Ovary (tissue), 9 donors: ENCODE results near the gene DECR2. TPM values are rescaled to one million over a fixed set of nuclear protein-coding genes. Genes with fewer than 3 reads are reported as not detected.

ENCODE experiments used
- DNase-seq, 5 donors: peaks; one replicate each; pipeline ENCODE4 v3.0.0-alpha.2; 2019 to 2020
- H3K27ac ChIP-seq, 2 donors: fragments of 200-600 bp; one replicate each; pipeline versions ENCODE4 v1.5.1 to v1.8.0; 2019 to 2022
- H3K27me3 ChIP-seq: fragments of 200-600 bp; one replicate; pipeline ENCODE4 v1.8.0; 2022
- H3K36me3 ChIP-seq: fragments of 200-600 bp; sonication (generic); one replicate; pipeline ENCODE4 v1.5.1; 2019
- H3K4me1 ChIP-seq: one replicate; pipeline ENCODE4 v1.8.1; 2013; ENCODE audit warnings: mild to moderate bottlenecking, moderate library complexity; ENCODE audit not compliant: insufficient read depth
- H3K4me3 ChIP-seq: fragments of 200-600 bp; sonication (generic); one replicate; pipeline ENCODE4 v1.5.1; 2017
- H3K9me3 ChIP-seq, 2 donors: fragments of 200-600 bp in 1 of 2; sonication (generic) in 1 of 2; one replicate each; pipeline versions ENCODE4 v1.5.1 to v1.8.1; 2013 to 2019; ENCODE audit warnings: mild to moderate bottlenecking in 1 of 2, moderate library complexity in 1 of 2
- CTCF ChIP-seq, 3 donors: fragments of 450-650 bp in 2 of 3; fragments of 200-600 bp in 1 of 3; IDR thresholded peaks; one replicate each; pipeline versions ENCODE4 v1.5.1 to v1.8.0; 2016 to 2022; ENCODE audit warnings: antibody characterized with exemption in 3 of 3, mild to moderate bottlenecking in 1 of 3
- EP300 ChIP-seq: sonication (generic); formaldehyde crosslinking; IDR thresholded peaks from one replicate; pipeline ENCODE4 v1.6.1; 2017; ENCODE audit warnings: antibody characterized with exemption
- POLR2A ChIP-seq: fragments of 450-650 bp; IDR thresholded peaks from one replicate; pipeline ENCODE4 v1.6.1; 2017; ENCODE audit warnings: antibody characterized with exemption, mild to moderate bottlenecking, moderate library complexity
- WGBS, 3 donors: extraction: QIAGEN DNeasy Blood & Tissue Kit in 1 of 3; methylation state at CpG; one replicate each; pipeline versions ENCODE4 v1.1.5 to v1.1.7; 2013 to 2017; 5-methylcytosine and 5-hydroxymethylcytosine counted together
- intact Hi-C, 4 donors: fragments of 100-400 bp; cut with DNase I; formaldehyde crosslinking; loops; one replicate each; pipeline versions ENCODE4 v1.11.0 to v1.15.1; 2022 to 2023
- polyA plus RNA-seq, 2 donors: library from polyadenylated mRNA; stranded (reverse); fragments of 200-250 nt in 1 of 2; fragments of 350-450 nt in 1 of 2; fragmentation: Illumina TruSeq in 1 of 2; extraction: RNeasy Lipid Tissue Mini Kit (QIAGEN cat#74804) in 1 of 2; gene quantifications; one replicate each; pipeline ENCODE4 v1.2.3, GENCODE V29; 2013 to 2014
- total RNA-seq, 7 donors: library from RNA; depleted of rRNA in 2 of 7; stranded (reverse); fragments of >200 nt in 2 of 7; fragmentation: NEBNext Ultra II Directional in 3 of 7; extraction: Animal tissue kit (Norgen Biotek cat#: 25700) in 3 of 7; gene quantifications; one replicate each; pipeline versions ENCODE4 v1.1.0 to v1.2.4, GENCODE V29; 2016 to 2023
- donor health status: DM: no; HTN: no; CAD: no; lungs with moderate emphysema.
- donor health status: DM: no; HTN: no; CAD: no.
- donor health status: Bipolar disorder and iron deficiency.
- donor health status: DM: yes; HTN: yes; CAD: no.
- donor health status: DM: no; HTN: no; CAD: no.
- donor health status: DM: yes; HTN: yes; CAD: no.

Gene DECR2
- total and polyA plus RNA-seq, 9 donors, result 2.1 to 23.7 (median 14.8) TPM

- no peaks in the 10 kb centered on the region for H3K9me3 ChIP-seq
- DNase-seq, result peak in 3 of 5 donors; percentile 60 to 73 (median 66)
- no peaks in the 10 kb centered on the region for H3K36me3 ChIP-seq
- H3K27ac ChIP-seq, result no peak overlapping the region
- TF ChIP-seq CTCF (IDR thresholded peaks at IDR 0.05) (peak in 1 of 3 donors; percentile 52), EP300 (no peak)
- no peaks in the 10 kb centered on the region for H3K27me3 ChIP-seq
- H3K4me3 ChIP-seq, result no peak overlapping the region
- WGBS, 3 donors, result 71 to 76% (median 74%) methylated on average over 7 of the region's 7 CpGs
- no peaks in the 10 kb centered on the region for H3K4me1 ChIP-seq
- intact Hi-C loops, result no loop called here
These were observed 9.8 kb upstream of the DECR2 start for GRCh38 chr16:391885-392335.

GRCh38 chr16:392450-393030, 9.1 kb upstream of the DECR2 start:
- Histone ChIP-seq H3K36me3 (no peaks in the 10 kb centered on the region), H3K4me1 (no peaks in the 10 kb centered on the region), H3K27ac (no peak overlapping the region), H3K27me3 (no peaks in the 10 kb centered on the region), H3K9me3 (no peaks in the 10 kb centered on the region), H3K4me3 (no peak overlapping the region)
- no peak for DNase-seq
- TF ChIP-seq POLR2A, result no peak
- intact Hi-C loops, result no loop called here
- WGBS, 3 donors, result 86 to 96% (median 94%) methylated on average over 7 of the region's 7 CpGs

GRCh38 chr16:396199-396598, 5.5 kb upstream of the DECR2 start:
- Histone ChIP-seq H3K27me3 (no peaks in the 10 kb centered on the region), H3K4me3 (no peak overlapping the region), H3K36me3 (no peaks in the 10 kb centered on the region), H3K9me3 (no peaks in the 10 kb centered on the region), H3K27ac (peak overlapping the region; percentile 83 to 91), H3K4me1 (peaks cover 3% of the 10 kb centered on the region)
- 13 to 21% (median 15%) methylated on average over 3 of the region's 3 CpGs for whole genome bisulfite sequencing, 3 donors
- TF ChIP-seq POLR2A (no peak), CTCF (IDR thresholded peaks at IDR 0.05) (no peak), EP300 (no peak)
- no peak for DNase-seq
- intact Hi-C loops, result no loop called here

GRCh38 chr16:396605-397004, 5.1 kb upstream of the DECR2 start:
- H3K36me3 ChIP-seq, result no peaks in the 10 kb centered on the region
- TF ChIP-seq EP300, result no peak
- TF ChIP-seq CTCF (IDR thresholded peaks at IDR 0.05), result no peak
- TF ChIP-seq POLR2A, result no peak
- no peaks in the 10 kb centered on the region for H3K27me3 ChIP-seq
- H3K4me1 ChIP-seq, result peaks cover 3% of the 10 kb centered on the region
- H3K9me3 ChIP-seq, result no peaks in the 10 kb centered on the region
- WGBS, 3 donors, result 1% methylated on average over 22 of the region's 22 CpGs
- intact Hi-C loops, result no loop called here
- H3K27ac ChIP-seq, result peak overlapping the region; percentile 83 to 91
- DNase-seq, result peak in 4 of 5 donors; percentile 54 to 66 (median 60)
- H3K4me3 ChIP-seq, result peak overlapping the region; percentile 65

GRCh38 chr16:397135-397661, 4.5 kb upstream of the DECR2 start, which contains the start of gene NME4:
Gene NME4 (plus strand): TSS chr16:397199. CDS start chr16:397223, 24 bp downstream.
- no peak for TF ChIP-seq EP300
- TF ChIP-seq POLR2A, result no peak
- no peak for TF ChIP-seq CTCF (IDR thresholded peaks at IDR 0.05)
- peak; percentile 40 to 68 (median 59) for DNase-seq
- H3K36me3 ChIP-seq, result no peaks in the 10 kb centered on the region
- H3K4me3 ChIP-seq, result peak within 1 kb of the TSS; percentile 65
- 0 to 1% (median 0%) methylated on average over 16 to 71 of the region's 75 CpGs for WGBS, 3 donors
- H3K27ac ChIP-seq, result peak within 1 kb of the TSS; percentile 83 to 91
- peaks cover 3% of the 10 kb centered on the region for H3K4me1 ChIP-seq
- H3K9me3 ChIP-seq, result no peaks in the 10 kb centered on the region
- intact Hi-C loops, result no loop called here
- H3K27me3 ChIP-seq, result no peaks in the 10 kb centered on the region
